Smooth muscle cell (in vitro differentiated cells): ENCODE results near the gene SLC7A8. TPM values are rescaled to one million over a fixed set of nuclear protein-coding genes. Genes with fewer than 3 reads are reported as not detected.

Source experiments
- DNase-seq: peaks from one replicate; lab custom pipeline; 2025; ENCODE audit not compliant: unreplicated experiment; lab: John Stamatoyannopoulos, UW
- H2AFZ ChIP-seq: fragments of 200-600 bp; sonication (generic); 2 replicates; pipeline ENCODE4 v1.6.0; 2016; ENCODE audit warnings: antibody characterized with exemption, low read depth, mild to moderate bottlenecking
- H3F3A ChIP-seq: fragments of 200-600 bp; sonication (generic); 2 replicates; pipeline ENCODE4 v1.6.0; 2017; ENCODE audit warnings: antibody characterized with exemption, low read depth
- H3K27ac ChIP-seq: fragments of 200-600 bp; sonication (generic); 2 replicates; pipeline ENCODE4 v1.5.1; 2016; ENCODE audit warnings: low read depth, mild to moderate bottlenecking
- H3K27me3 ChIP-seq: fragments of 200-600 bp; sonication (generic); 2 replicates; pipeline ENCODE4 v1.6.1; 2016; ENCODE audit warnings: low read depth, mild to moderate bottlenecking
- H3K36me3 ChIP-seq: fragments of 200-600 bp; sonication (generic); 2 replicates; pipeline ENCODE4 v1.5.1; 2016; ENCODE audit warnings: low read depth
- H3K4me1 ChIP-seq: fragments of 200-600 bp; sonication (generic); 2 replicates; pipeline ENCODE4 v1.5.1; 2016; ENCODE audit warnings: low read depth
- H3K4me2 ChIP-seq: fragments of 200-600 bp; sonication (generic); 2 replicates; pipeline ENCODE4 v1.6.0; 2016; ENCODE audit warnings: mild to moderate bottlenecking
- H3K4me3 ChIP-seq: fragments of 200-600 bp; sonication (generic); 2 replicates; pipeline ENCODE4 v1.5.1; 2016; ENCODE audit warnings: mild to moderate bottlenecking
- H3K79me2 ChIP-seq: fragments of 200-600 bp; sonication (generic); 2 replicates; pipeline ENCODE4 v1.6.0; 2016; ENCODE audit warnings: low read depth, mild to moderate bottlenecking
- H3K9ac ChIP-seq: fragments of 200-600 bp; sonication (generic); 2 replicates; pipeline ENCODE4 v1.6.0; 2016; ENCODE audit warnings: low read depth
- H3K9me3 ChIP-seq: fragments of 200-600 bp; sonication (generic); replicated peaks from 2 replicates; pipeline ENCODE4 v1.5.1; 2016; ENCODE audit warnings: low read depth
- H4K20me1 ChIP-seq: fragments of 200-600 bp; sonication (generic); 2 replicates; pipeline ENCODE4 v1.6.0; 2016; ENCODE audit warnings: low read depth
- WGBS: methylation state at CpG from one replicate; pipeline ENCODE4 v1.1.7; 2016; ENCODE audit warnings: low lambda C conversion rate; 5-methylcytosine and 5-hydroxymethylcytosine counted together
- polyA plus RNA-seq: library from polyadenylated mRNA; unstranded; fragments of >200 nt; fragmentation: Nextera tagmentation; extraction: Ambion mirVana; gene quantifications from 2 replicates; pipeline ENCODE4 v1.2.1, GENCODE V29; 2016
- total RNA-seq: library from RNA; depleted of rRNA; stranded (reverse); fragments of >200 nt; gene quantifications from 2 replicates; pipeline ENCODE4 v1.2.3, GENCODE V29; 2014
- TF ChIP-seq, protein P1 (sequence below): fragments of 200-600 bp; sonication (generic); IDR thresholded peaks from 2 replicates; pipeline ENCODE4 v1.5.1; 2017; ENCODE audit warnings: borderline replicate concordance, mild to moderate bottlenecking, antibody characterized with exemption; ENCODE audit not compliant: insufficient read depth, poor library complexity, severe bottlenecking

The SLC7A8 gene
- total and polyA plus RNA-seq, 2 experiments from 2014 or later = 16.4 to 26.0 TPM

DNA sequence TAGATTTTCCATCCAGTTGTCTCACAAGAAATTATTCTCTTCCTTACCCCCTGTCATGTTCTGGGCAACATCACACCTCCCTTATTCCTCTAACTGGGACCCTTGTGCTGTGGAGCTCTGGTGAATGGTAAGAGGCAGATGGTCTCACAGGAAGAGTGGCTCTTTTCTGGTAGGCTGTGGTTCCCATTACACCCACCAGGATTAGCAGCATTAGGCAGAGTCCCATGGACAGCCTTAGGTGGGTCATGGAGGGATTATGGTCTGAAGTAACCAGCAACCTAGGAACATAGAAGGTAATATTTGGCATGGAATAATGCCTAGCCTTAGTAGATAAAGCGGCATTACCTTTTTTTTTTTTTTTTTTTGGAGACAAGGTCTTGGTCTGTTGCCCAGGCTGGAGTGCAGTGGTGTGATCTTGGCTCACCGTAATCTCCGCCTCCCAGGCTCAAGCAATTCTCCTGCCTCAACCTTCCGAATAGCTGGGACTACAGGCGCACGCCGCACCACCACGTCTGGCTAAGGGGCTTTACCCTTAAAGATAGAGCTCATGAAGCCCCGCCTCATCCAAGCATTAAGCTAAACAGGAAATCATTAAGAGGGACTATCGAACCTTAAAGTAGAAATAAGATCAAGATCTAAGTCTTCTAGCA, 84.1 kb downstream of the SLC7A8 start:
- peaks cover 5% of the 10 kb centered on the region for H3K36me3 ChIP-seq
- no peaks in the 10 kb centered on the region for H3K9me3 ChIP-seq
- DNase-seq = no peak
- no peaks in the 10 kb centered on the region for H3K4me1 ChIP-seq
- H3K9ac ChIP-seq = no peak overlapping the region
- H2AFZ ChIP-seq = no peak overlapping the region
- H3K4me2 ChIP-seq = no peak overlapping the region
- peaks cover 30% of the 10 kb centered on the region for H4K20me1 ChIP-seq
- TF ChIP-seq, protein P1, sequence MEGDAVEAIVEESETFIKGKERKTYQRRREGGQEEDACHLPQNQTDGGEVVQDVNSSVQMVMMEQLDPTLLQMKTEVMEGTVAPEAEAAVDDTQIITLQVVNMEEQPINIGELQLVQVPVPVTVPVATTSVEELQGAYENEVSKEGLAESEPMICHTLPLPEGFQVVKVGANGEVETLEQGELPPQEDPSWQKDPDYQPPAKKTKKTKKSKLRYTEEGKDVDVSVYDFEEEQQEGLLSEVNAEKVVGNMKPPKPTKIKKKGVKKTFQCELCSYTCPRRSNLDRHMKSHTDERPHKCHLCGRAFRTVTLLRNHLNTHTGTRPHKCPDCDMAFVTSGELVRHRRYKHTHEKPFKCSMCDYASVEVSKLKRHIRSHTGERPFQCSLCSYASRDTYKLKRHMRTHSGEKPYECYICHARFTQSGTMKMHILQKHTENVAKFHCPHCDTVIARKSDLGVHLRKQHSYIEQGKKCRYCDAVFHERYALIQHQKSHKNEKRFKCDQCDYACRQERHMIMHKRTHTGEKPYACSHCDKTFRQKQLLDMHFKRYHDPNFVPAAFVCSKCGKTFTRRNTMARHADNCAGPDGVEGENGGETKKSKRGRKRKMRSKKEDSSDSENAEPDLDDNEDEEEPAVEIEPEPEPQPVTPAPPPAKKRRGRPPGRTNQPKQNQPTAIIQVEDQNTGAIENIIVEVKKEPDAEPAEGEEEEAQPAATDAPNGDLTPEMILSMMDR = no peak
- H3K27ac ChIP-seq = no peak overlapping the region
- no peaks in the 10 kb centered on the region for H3K27me3 ChIP-seq
- no peak overlapping the region for H3K4me3 ChIP-seq
- H3K79me2 ChIP-seq = peaks cover 33% of the 10 kb centered on the region
- H3F3A ChIP-seq = no peaks in the 10 kb centered on the region
- WGBS = 97% methylated on average over 10 of the region's 10 CpGs

DNA sequence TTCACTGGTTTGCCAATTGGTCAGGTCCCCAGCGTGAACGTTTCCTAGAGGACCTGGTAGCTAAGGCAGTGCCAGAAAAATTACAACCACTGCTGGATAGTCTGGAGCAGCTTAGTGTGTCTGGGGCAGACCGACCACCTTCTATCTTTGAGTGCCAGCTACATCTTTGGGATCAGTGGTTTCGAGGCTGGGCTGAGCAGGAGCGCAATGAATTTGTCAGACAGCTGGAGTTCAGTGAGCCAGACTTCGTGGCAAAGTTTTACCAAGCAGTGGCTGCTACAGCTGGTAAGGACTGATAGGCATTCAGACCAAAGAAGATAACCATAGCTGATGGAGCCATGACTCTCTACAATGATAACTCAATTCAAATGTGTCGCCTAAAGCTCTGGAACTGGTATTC, 85.7 kb downstream of the SLC7A8 start:
- WGBS = 94% methylated on average over 7 of the region's 7 CpGs
- H3K79me2 ChIP-seq = peaks cover 49% of the 10 kb centered on the region
- H3K9me3 ChIP-seq = no peaks in the 10 kb centered on the region
- H2AFZ ChIP-seq = no peak overlapping the region
- peaks cover 12% of the 10 kb centered on the region for H3K4me1 ChIP-seq
- peaks cover 5% of the 10 kb centered on the region for H3K36me3 ChIP-seq
- no peak overlapping the region for H3K9ac ChIP-seq
- H4K20me1 ChIP-seq = peaks cover 46% of the 10 kb centered on the region
- DNase-seq = no peak
- H3F3A ChIP-seq = no peaks in the 10 kb centered on the region
- no peak overlapping the region for H3K4me2 ChIP-seq
- TF ChIP-seq, protein P1 = no peak
- H3K27ac ChIP-seq = no peak overlapping the region
- no peaks in the 10 kb centered on the region for H3K27me3 ChIP-seq
- no peak overlapping the region for H3K4me3 ChIP-seq

DNA sequence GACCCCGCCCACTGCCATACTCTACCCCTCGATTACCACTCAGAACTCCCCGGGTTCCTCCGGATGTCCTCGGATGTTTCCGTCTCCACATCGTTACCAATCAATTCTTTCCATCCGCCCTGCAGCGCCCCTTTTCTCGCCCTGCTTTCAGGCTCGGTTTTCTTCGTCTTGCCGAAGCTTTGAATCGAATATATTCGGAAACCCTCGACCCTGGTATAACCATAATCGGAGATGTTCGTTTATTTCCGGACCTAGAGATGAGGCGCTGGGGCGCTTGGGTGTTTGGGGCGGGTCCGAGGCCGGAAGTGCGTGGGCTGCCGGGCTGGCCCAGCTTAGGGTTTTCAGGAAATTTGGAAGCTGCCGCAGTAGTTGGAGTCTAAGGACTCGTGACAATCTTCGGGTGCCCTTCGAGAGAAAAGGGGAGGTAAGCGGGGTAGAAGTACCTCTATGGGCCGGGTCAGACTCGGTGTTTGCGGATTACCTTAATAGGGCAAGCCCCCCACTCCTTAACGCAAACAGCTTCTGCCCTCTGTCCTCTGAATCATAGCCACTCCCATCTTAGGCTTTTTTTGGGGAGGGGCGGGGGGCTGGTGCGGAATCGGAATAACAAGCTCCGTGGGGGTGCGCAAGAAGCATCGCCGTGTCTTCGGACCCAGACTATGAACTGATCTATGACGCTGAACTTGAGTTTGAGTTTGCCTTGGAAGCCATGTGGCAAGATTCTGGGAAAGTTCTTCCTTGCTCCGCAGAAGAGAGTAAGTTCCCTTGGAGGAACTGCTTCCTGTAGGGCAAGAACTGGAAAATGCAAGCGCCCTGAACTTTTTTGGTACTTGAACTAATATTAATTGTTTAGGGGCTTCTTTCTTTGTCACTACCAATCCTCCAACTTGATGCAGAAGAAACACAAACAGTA, 88.0 kb downstream of the SLC7A8 start, which contains the start of gene C14orf119:
Gene C14orf119 (plus strand): TSS at position 310 of the 913 bp plus-strand sequence. CDS start 2,154 bp downstream, outside the sequence.
- peak within 1 kb of the TSS; percentile 87 for H2AFZ ChIP-seq
- peaks cover 66% of the 10 kb centered on the region for H4K20me1 ChIP-seq
- H3K4me3 ChIP-seq = peak within 1 kb of the TSS; percentile 82
- H3F3A ChIP-seq = no peaks in the 10 kb centered on the region
- H3K9ac ChIP-seq = peak within 1 kb of the TSS; percentile 98
- H3K79me2 ChIP-seq = peaks cover 71% of the 10 kb centered on the region
- peaks cover 14% of the 10 kb centered on the region for H3K4me1 ChIP-seq
- no peaks in the 10 kb centered on the region for H3K9me3 ChIP-seq
- peaks cover 5% of the 10 kb centered on the region for H3K36me3 ChIP-seq
- peak within 1 kb of the TSS; percentile 90 for H3K4me2 ChIP-seq
- H3K27me3 ChIP-seq = no peaks in the 10 kb centered on the region
- TF ChIP-seq, protein P1 = no peak
- peak within 1 kb of the TSS; percentile 96 for H3K27ac ChIP-seq
- WGBS = under 1% methylated on average over 46 of the region's 46 CpGs
- DNase-seq = no peak
